Measurements from ENCODE around the gene FAM168B. TPM values are rescaled to one million over a fixed set of nuclear protein-coding genes. Genes with fewer than 3 reads are reported as not detected.

Gene FAM168B
- total and polyA plus RNA-seq, 12 donors = 17.3 to 112 (median 85.0) TPM

DNA sequence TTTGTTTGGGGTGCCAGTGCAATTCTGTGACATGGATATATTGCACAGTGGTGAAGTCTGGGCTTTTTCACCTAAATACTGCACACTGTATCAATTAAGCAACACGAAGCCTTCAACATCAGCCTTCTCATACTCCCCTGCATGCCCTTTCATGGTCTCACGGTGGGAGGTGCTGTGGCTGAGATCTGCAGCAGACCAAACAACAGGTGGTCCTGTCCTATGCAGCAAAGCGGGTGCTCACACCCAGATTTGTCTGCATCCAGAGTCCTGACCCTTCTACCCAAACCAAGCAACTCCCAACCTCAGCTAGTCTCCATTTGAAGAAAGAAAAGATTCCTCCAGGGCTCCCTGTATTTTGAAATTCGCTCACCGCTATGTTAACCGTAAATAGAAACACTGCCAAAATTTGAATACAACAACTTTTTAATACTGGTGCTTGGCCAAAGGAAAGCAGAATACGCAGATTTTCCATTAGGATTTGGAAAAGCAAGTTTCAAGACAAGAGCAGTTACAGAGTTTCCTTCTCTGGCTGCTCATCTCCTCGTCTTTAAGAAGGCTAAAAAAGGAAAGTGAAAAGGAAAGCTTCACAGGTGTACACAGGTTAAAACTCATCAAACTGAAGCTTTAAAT is 34.9 kb downstream of the FAM168B start:
- Histone ChIP-seq H3K36me3 (peaks cover 0 to 91% (median 10%) of the 10 kb centered on the region in 9 donors), H3K27ac (no peak overlapping the region), H3K9me3 (no peaks in the 10 kb centered on the region), H3K4me1 (peaks cover 0 to 58% (median 25%) of the 10 kb centered on the region in 9 donors), H3K27me3 (no peaks in the 10 kb centered on the region), H3K4me3 (no peak overlapping the region)
- TF ChIP-seq, protein P1, sequence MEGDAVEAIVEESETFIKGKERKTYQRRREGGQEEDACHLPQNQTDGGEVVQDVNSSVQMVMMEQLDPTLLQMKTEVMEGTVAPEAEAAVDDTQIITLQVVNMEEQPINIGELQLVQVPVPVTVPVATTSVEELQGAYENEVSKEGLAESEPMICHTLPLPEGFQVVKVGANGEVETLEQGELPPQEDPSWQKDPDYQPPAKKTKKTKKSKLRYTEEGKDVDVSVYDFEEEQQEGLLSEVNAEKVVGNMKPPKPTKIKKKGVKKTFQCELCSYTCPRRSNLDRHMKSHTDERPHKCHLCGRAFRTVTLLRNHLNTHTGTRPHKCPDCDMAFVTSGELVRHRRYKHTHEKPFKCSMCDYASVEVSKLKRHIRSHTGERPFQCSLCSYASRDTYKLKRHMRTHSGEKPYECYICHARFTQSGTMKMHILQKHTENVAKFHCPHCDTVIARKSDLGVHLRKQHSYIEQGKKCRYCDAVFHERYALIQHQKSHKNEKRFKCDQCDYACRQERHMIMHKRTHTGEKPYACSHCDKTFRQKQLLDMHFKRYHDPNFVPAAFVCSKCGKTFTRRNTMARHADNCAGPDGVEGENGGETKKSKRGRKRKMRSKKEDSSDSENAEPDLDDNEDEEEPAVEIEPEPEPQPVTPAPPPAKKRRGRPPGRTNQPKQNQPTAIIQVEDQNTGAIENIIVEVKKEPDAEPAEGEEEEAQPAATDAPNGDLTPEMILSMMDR (IDR thresholded peaks at IDR 0.05) = no peak
- DNase-seq (no peak), ATAC-seq (no peak)
- intact Hi-C loops (cut with DNase I) = no loop called here
- WGBS, 2 donors = 82% methylated on average over 8 of the region's 8 CpGs

DNA sequence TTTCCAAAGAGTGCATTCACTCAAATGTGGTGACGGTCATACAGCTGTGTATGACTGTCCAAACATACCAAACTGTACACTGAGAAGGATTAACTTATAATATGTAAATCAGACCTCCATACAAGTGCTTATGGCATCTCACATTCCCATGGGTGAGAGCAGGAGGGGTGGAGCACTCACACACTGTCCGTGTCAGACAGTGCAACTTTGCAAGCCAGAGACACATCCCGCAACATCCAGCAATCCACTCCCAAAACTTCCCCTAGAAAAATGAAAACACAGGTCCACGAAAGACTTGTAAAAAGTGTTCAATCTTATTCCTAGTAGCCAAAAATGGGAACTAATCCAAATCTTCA is 36.4 kb downstream of the FAM168B start:
- H3K27ac ChIP-seq = no peak overlapping the region
- H3K4me3 ChIP-seq = no peak overlapping the region
- H3K36me3 ChIP-seq = peaks cover 0 to 95% (median 21%) of the 10 kb centered on the region in 9 donors
- TF ChIP-seq, protein P1 (IDR thresholded peaks at IDR 0.05) = no peak
- 82% methylated on average over 4 of the region's 4 CpGs for WGBS, 2 donors
- H3K27me3 ChIP-seq = no peaks in the 10 kb centered on the region
- intact Hi-C loops (cut with DNase I) = no loop called here
- no peak for ATAC-seq
- H3K4me1 ChIP-seq = peaks cover 0 to 48% (median 21%) of the 10 kb centered on the region in 9 donors
- DNase-seq = no peak
- no peaks in the 10 kb centered on the region for H3K9me3 ChIP-seq

DNA sequence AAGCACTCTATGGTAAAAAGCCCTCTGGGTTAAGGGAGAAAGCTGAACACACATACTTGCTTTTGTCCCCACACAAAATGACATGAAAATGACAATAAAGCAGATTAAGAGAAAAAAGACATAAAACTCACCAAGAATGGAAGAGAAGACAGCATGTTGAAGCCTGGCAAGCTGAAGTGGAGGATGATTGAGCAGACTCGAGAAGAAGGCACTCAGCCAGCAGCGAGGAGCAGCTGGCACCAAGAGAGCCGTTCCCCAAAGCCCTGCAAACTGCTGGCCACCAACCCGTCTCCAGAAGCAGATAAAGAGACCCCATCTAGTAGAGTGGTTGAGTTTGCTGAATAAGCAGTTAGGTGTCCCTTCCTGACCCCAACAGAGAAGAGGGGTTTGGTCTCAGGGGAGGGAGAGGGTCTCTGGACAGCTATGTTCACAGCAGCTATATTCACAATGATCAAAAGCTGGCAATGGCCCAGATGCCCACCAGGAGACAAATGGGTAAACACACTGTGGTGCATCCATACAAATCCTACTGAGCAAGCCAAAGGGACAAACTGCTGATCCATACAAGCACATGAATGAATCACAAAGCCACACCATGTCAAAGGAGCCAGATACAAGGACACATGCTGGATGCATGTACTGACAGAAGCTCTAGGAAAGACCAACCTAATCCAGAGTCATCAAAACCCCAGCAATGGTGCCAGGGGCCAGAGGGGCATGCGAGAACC is 36.9 kb downstream of the FAM168B start:
- DNase-seq = no peak
- no peak overlapping the region for H3K27ac ChIP-seq
- H3K36me3 ChIP-seq = peaks cover 0 to 96% (median 23%) of the 10 kb centered on the region in 9 donors
- intact Hi-C loops (cut with DNase I) = no loop called here
- no peaks in the 10 kb centered on the region for H3K27me3 ChIP-seq
- TF ChIP-seq, protein P1 (IDR thresholded peaks at IDR 0.05) = no peak
- peaks cover 0 to 43% (median 18%) of the 10 kb centered on the region in 9 donors for H3K4me1 ChIP-seq
- WGBS, 2 donors = 44 to 53% methylated on average over 5 of the region's 5 CpGs
- no peak overlapping the region for H3K4me3 ChIP-seq
- H3K9me3 ChIP-seq = no peaks in the 10 kb centered on the region
- ATAC-seq = peak in 4 of 8 donors; percentile 18 to 53 (median 32)

DNA sequence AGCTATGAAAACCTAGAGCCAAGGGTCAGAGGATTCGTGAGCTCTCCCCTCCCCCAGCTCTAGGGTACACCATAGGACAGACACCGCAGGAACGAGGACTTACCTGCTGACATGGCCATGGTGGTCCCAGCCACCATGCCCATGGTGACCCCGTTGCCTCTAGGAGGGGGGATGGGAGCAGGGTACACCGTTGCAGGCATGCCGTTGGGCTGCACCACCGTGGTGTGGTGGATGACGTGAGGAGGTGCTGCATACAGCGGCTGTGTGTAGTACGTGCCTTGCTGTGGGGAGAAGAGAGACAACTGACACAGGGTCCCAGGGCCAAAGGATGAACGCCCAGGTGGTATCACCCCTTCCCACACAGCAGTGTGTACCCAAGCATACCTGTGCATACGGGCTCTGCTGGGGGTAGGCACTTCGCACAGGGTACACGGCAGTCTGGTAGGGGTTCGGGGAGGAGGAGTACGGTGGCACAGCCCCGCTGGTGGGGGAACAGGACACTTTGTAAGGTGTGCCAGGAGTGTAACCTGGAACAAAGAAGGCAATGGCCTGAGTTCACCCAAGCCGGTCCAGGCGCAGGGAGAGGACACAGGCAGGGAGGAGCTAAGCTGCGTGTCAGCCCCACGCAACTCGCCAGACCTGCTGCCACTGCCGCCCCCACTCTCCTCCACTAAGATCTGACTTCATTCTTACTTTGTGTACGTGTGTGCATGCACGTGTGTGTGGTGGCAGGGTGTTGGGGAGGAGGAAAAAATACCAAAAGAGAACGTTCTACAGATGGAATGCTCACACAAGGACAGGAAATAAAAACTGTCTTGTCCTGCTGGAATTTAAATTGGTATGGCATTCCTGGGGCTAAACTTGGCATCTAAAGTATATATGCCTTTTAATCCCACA is 37.8 kb downstream of the FAM168B start:
- Histone ChIP-seq H3K4me3 (no peak overlapping the region), H3K4me1 (peaks cover 0 to 41% (median 18%) of the 10 kb centered on the region in 9 donors), H3K9me3 (no peaks in the 10 kb centered on the region), H3K36me3 (peaks cover 0 to 100% (median 33%) of the 10 kb centered on the region in 9 donors), H3K27me3 (no peaks in the 10 kb centered on the region), H3K27ac (no peak overlapping the region)
- TF ChIP-seq, protein P1 (IDR thresholded peaks at IDR 0.05) = no peak
- intact Hi-C loops (cut with DNase I) = no loop called here
- 92% methylated on average over 26 of the region's 26 CpGs for WGBS, 2 donors
- DNase-seq = no peak
- ATAC-seq = peak in 4 of 8 donors; percentile 22 to 55 (median 48)
